A549 treated with AZD2906 at 1 μM for 4 hours (cell line): ENCODE results near the gene OGDH. TPM values are rescaled to one million over a fixed set of nuclear protein-coding genes. Genes with fewer than 3 reads are reported as not detected.

Experiments used
- total RNA-seq: library from RNA; stranded (reverse); fragments of 200-300 nt; extraction: Qiagen RNA extraction; gene quantifications from 5 replicates; pipeline ENCODE4 v1.2.3, GENCODE V29; 2022

The OGDH gene
- total RNA-seq, result 28.1 to 31.2 TPM (median 29.8 TPM) in 5 replicates

DNA sequence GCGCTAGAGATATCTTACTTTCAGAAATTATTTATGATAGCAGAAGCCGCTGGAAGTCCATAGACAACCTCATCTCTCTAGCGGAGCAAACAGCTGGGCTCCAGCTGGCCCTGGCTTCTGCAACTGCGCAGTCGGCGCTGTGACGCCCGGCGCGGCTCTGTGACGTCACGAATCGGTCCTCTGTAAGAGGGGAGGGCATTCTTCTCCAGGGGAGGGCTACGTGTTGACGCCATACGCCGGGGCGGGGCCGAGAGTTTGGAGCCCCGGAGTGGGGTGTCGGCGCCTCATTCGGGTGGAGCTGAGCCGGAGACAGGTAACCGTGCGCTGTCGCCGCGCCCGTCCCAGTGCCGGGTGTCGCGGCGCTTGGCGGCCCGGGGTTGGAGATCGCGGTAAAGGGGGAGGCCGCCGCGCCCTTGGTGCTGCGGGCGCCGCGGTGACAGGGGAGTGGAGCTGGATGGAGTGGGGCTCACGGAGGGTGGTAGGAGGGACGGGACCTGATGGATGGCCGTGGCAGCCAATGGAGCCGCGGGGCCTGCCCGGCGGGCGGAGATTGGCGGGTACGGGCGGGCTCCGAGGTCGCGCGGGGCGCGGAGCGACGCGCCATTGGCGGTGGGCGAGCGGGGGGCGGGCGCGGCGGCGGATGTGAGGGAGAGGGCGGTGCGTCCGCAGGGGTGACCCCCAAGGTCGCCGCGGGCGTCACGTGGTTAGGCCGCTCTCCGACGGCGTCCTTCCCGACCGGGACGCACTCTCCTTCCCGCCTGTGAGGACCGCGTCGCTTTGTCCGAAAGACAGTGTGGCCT, at the start of gene OGDH:
Gene OGDH (plus strand): TSS at position 287 of the 800 bp plus-strand sequence. CDS start 17,717 bp downstream, outside the sequence.

GRCh38 chr7:44573464-44574286, 32.8 kb upstream of the OGDH start, which contains the start of gene DDX56:
Gene DDX56 (minus strand): TSS chr7:44573908. CDS start chr7:44573895, 13 bp downstream.

DNA sequence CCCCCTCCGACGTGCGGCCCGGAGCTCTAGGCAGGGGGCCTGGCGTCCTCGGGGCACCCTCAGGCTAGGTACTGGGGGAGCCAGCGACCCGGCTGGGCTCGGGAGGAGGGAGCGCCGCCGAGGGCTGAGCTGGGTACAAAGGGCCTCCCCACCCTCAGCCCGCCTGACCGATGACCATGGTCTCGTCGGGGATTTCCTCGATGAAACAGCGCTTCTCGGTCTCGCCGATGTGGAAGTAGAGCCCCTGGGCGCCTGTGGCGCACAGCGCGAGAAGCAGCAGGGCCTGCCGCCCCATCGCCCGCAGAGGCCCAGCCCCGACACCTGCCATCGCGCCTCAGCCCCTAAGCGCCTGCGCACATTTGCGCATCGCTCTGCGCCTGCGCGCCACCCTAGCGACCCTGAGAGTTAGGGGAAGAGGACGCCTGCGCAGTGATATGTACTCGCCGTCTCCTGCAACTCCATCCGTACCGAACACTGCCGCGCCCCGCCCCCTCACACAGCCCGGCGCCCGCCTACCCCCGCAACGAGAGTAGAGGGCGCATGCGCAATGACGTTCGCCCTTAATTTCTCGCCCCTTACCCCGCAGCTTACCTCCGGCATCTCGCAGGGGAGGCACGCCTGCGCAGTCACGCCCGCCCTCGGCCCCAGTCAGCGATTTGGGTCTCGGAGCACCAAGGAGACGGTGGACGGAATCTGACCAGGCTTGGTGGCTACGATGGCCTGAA, 24.4 kb upstream of the OGDH start, which contains the start of gene TMED4:
Gene TMED4 (minus strand): TSS at position 353 of the 725 bp plus-strand sequence. CDS start 25 bp downstream, at position 328.

GRCh38 chr7:44748045-44748947, 141.9 kb downstream of the OGDH start, which contains the start of gene ZMIZ2:
Gene ZMIZ2 (plus strand): TSS chr7:44748847. CDS start chr7:44756250, 7,403 bp downstream.

Other genes with a start within 250 kb of the OGDH start
- 49.6 to 62.3 TPM (median 56.4 TPM) in 5 replicates for gene NUDCD3, start 116.0 kb upstream of the OGDH start, total RNA-seq
- 0.06 to 0.09 TPM (median 0.08 TPM) in 5 replicates for gene NPC1L1, start 65.3 kb upstream of the OGDH start, total RNA-seq
- gene DDX56, start 32.7 kb upstream of the OGDH start, total RNA-seq, result 102 to 126 TPM (median 116 TPM) in 5 replicates
- gene TMED4, start 24.4 kb upstream of the OGDH start, total RNA-seq, result 47.9 to 51.4 TPM (median 49.5 TPM) in 5 replicates
- 22.1 to 32.6 TPM (median 31.1 TPM) in 5 replicates for gene ZMIZ2, start 142.2 kb downstream of the OGDH start, total RNA-seq
- 5,070 to 6,304 TPM (median 5,111 TPM) in 5 replicates for gene PPIA, start 190.1 kb downstream of the OGDH start, total RNA-seq
- gene H2AZ2, start 241.5 kb downstream of the OGDH start, total RNA-seq, result 206 to 263 TPM (median 253 TPM) in 5 replicates